Tibial nerve (tissue), 4 donors: ENCODE data around the gene SMYD3. TPM values are rescaled to one million over a fixed set of nuclear protein-coding genes. Genes with fewer than 3 reads are reported as not detected.

Experiments used
- DNase-seq, 2 donors: peaks; one replicate each; pipeline ENCODE4 v3.0.0-alpha.2; 2019; ENCODE audit warnings: low spot score in 2 of 2
- H3K27ac ChIP-seq, 4 donors: fragments of 200-600 bp; sonication (generic) in 3 of 4; one replicate each; pipeline ENCODE4 v1.5.1; 2017 to 2019; ENCODE audit warnings: mild to moderate bottlenecking in 1 of 4
- H3K27me3 ChIP-seq, 2 donors: fragments of 200-600 bp; sonication (generic) in 1 of 2; one replicate each; pipeline versions ENCODE4 v1.5.1 to v1.6.0; 2017 to 2019
- H3K36me3 ChIP-seq, 3 donors: fragments of 200-600 bp; sonication (generic); one replicate each; pipeline ENCODE4 v1.5.1; 2018 to 2019
- H3K4me1 ChIP-seq, 4 donors: fragments of 200-600 bp; sonication (generic) in 3 of 4; one replicate each; pipeline ENCODE4 v1.5.1; 2017 to 2019
- H3K4me3 ChIP-seq, 4 donors: fragments of 200-600 bp; sonication (generic) in 3 of 4; one replicate each; pipeline ENCODE4 v1.5.1; 2017 to 2019; ENCODE audit warnings: mild to moderate bottlenecking in 1 of 4, moderate library complexity in 1 of 4
- H3K9me3 ChIP-seq, 4 donors: fragments of 200-600 bp; sonication (generic) in 3 of 4; one replicate each; pipeline ENCODE4 v1.5.1; 2017 to 2019
- CTCF ChIP-seq, 5 experiments: fragments of 200-600 bp in 3 of 5; fragments of 450-650 bp in 2 of 5; sonication (generic) in 3 of 5; IDR thresholded peaks; one replicate each; pipeline ENCODE4 v1.5.1; 2016 to 2019; ENCODE audit warnings: antibody characterized with exemption in 5 of 5, mild to moderate bottlenecking in 3 of 5, moderate library complexity in 2 of 5
- EP300 ChIP-seq, 2 donors: sonication (generic); formaldehyde crosslinking; IDR thresholded peaks; one replicate each; pipeline ENCODE4 v1.6.1; 2017; ENCODE audit warnings: antibody characterized with exemption in 2 of 2, mild to moderate bottlenecking in 1 of 2
- POLR2A ChIP-seq, 2 donors: fragments of 450-650 bp; IDR thresholded peaks; one replicate each; pipeline ENCODE4 v1.6.1; 2017; ENCODE audit warnings: antibody characterized with exemption in 2 of 2, mild to moderate bottlenecking in 2 of 2, moderate library complexity in 2 of 2
- WGBS, 2 donors: methylation state at CpG; one replicate each; pipeline ENCODE4 v1.1.5; 2018; 5-methylcytosine and 5-hydroxymethylcytosine counted together
- total RNA-seq, 4 donors: library from RNA; depleted of rRNA; stranded (reverse); fragments of >200 nt; gene quantifications; one replicate each; pipeline ENCODE4 v1.1.0, GENCODE V29; 2016

SMYD3 gene
- total RNA-seq, 4 donors from 2014 or later, result 22.2 to 30.3 (median 27.0) TPM

DNA sequence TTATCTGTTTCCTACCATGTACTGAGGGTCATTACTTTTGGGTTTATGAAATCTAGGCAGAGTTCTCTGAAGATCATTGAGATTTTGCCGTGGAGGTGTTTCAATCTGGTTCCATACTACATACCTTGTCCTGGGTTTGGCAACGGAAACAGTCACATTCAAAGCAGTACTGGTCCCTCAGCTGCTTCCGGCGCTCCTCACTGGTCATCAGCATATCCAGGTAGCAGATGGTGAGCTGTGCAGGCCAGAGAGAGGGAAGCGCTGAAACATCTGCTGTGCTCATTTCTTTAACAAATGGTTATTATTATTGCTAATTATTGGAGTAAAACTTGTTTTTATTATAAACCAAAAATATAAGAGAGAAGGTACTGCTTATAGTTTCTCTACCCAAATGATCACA, 591.7 kb downstream of the SMYD3 start:
- TF ChIP-seq POLR2A (IDR thresholded peaks at IDR 0.05) (no peak), EP300 (IDR thresholded peaks at IDR 0.05) (no peak), CTCF (IDR thresholded peaks at IDR 0.05) (no peak)
- H3K9me3 ChIP-seq, result peaks cover 0 to 6% (median 0%) of the 10 kb centered on the region in 4 donors
- no peaks in the 10 kb centered on the region for H3K4me1 ChIP-seq
- no peak overlapping the region for H3K4me3 ChIP-seq
- 84 to 96% methylated on average over 5 of the region's 5 CpGs for WGBS, 2 donors
- peaks cover 0 to 20% (median 0%) of the 10 kb centered on the region in 3 donors for H3K36me3 ChIP-seq
- H3K27me3 ChIP-seq, result no peaks in the 10 kb centered on the region
- no peak overlapping the region for H3K27ac ChIP-seq
- no peak for DNase-seq

- no peaks in the 10 kb centered on the region for H3K27me3 ChIP-seq
- DNase-seq, result no peak
- H3K27ac ChIP-seq, result no peak overlapping the region
- no peak overlapping the region for H3K4me3 ChIP-seq
- peaks cover 0 to 2% (median 0%) of the 10 kb centered on the region in 4 donors for H3K9me3 ChIP-seq
- no peaks in the 10 kb centered on the region for H3K4me1 ChIP-seq
- H3K36me3 ChIP-seq, result peaks cover 0 to 19% (median 0%) of the 10 kb centered on the region in 3 donors
- TF ChIP-seq CTCF (IDR thresholded peaks at IDR 0.05) (no peak), POLR2A (IDR thresholded peaks at IDR 0.05) (no peak), EP300 (IDR thresholded peaks at IDR 0.05) (no peak)
Measured at GRCh38 chr1:245908543-245908942, 598.5 kb downstream of the SMYD3 start.

DNA sequence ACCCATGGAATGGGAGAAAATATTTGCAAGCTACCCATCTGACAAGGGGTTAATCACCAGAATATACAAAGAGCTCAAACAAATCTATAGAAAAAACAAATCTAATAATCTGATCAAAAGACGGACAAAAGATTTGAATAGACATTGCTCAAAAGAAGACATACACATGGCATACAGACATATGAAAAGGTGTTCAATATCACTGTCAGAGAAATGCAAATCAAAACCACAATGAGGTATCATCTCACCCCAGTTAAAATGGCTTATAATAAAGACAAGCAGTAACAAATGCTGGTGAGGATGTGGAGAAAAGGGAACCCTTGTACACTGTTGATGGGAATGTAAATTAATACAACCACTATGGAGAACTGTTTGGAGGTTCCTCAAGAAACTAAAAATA, 600.9 kb downstream of the SMYD3 start:
- Histone ChIP-seq H3K4me1 (no peaks in the 10 kb centered on the region), H3K4me3 (no peak overlapping the region), H3K36me3 (peaks cover 0 to 20% (median 0%) of the 10 kb centered on the region in 3 donors), H3K27me3 (no peaks in the 10 kb centered on the region), H3K9me3 (peaks cover 0 to 2% (median 0%) of the 10 kb centered on the region in 4 donors), H3K27ac (no peak overlapping the region)
- TF ChIP-seq POLR2A (IDR thresholded peaks at IDR 0.05) (no peak), EP300 (IDR thresholded peaks at IDR 0.05) (no peak), CTCF (IDR thresholded peaks at IDR 0.05) (no peak)
- WGBS, 2 donors, result 69 to 78% methylated on average over 1 of the region's 1 CpG
- DNase-seq, result no peak

GRCh38 chr1:245903851-245904250, 603.2 kb downstream of the SMYD3 start:
- no peak for DNase-seq
- WGBS, 2 donors, result 84 to 88% methylated on average over 3 of the region's 3 CpGs
- peaks cover 0 to 33% (median 0%) of the 10 kb centered on the region in 3 donors for H3K36me3 ChIP-seq
- H3K27me3 ChIP-seq, result no peaks in the 10 kb centered on the region
- TF ChIP-seq CTCF (IDR thresholded peaks at IDR 0.05), result no peak
- no peak for TF ChIP-seq POLR2A (IDR thresholded peaks at IDR 0.05)
- TF ChIP-seq EP300 (IDR thresholded peaks at IDR 0.05), result no peak
- H3K4me1 ChIP-seq, result no peaks in the 10 kb centered on the region
- no peak overlapping the region for H3K27ac ChIP-seq
- peaks cover 0 to 4% (median 0%) of the 10 kb centered on the region in 4 donors for H3K9me3 ChIP-seq
- H3K4me3 ChIP-seq, result no peak overlapping the region

- Histone ChIP-seq H3K4me3 (no peak overlapping the region), H3K9me3 (peaks cover 0 to 2% (median 0%) of the 10 kb centered on the region in 4 donors), H3K4me1 (no peaks in the 10 kb centered on the region), H3K27ac (no peak overlapping the region), H3K27me3 (no peaks in the 10 kb centered on the region), H3K36me3 (peaks cover 0 to 33% (median 0%) of the 10 kb centered on the region in 3 donors)
- TF ChIP-seq CTCF (IDR thresholded peaks at IDR 0.05) (no peak), POLR2A (IDR thresholded peaks at IDR 0.05) (no peak), EP300 (IDR thresholded peaks at IDR 0.05) (no peak)
- WGBS, 2 donors, result 69 to 91% methylated on average over 1 of the region's 1 CpG
- no peak for DNase-seq
Measured at GRCh38 chr1:245901565-245901964, 605.5 kb downstream of the SMYD3 start.
